Measurements from ENCODE around the gene PAQR8.

PAQR8 gene

GRCh38 chr6:52325695-52326471 is 36.1 kb upstream of the PAQR8 start:
- DNase-seq (ENCODE audit: insufficient read length, low spot score) (no peak), FAIRE-seq (no peak)
- TF ChIP-seq CTCF (IDR thresholded peaks at IDR 0.05; ENCODE audit: insufficient read depth, missing control alignments), result no peak

DNA sequence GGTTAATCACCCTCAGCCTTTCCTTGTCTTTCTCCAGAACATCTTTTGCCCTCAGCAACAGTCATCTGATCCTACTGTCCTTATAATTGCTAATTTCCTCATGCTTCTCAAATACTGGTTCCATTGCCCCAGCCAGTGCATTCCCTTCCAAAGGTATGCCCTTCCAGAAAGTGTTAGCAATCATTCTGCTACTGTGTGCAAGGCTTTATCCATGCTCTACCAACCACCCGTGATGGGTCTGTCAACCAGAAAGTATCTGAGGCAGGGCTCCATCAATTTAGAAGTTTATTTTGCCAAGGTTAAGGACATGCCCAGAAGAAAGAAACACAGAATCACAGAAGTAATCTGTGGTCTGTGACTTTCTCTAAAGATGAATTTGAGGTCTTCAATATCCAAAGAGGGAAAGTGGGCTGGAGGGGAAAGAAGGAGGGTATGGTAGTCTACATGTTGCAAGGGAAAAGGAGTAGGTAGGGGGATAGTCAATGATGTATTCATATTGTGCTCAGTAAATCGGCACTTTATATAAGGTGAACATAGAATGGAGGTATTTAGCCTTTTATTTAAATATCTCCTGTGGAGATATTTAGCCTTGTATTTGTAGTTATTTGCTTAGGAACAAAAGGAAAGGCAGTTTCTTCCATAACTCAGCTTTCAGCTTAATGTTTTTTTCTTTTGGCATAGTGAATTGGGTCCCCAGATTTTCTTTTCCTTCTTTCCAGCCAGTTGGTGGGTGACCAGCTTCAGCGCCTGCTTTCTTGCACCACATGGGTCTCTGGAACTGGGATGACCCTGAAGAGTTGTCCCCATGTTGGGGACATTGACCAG is 35.2 kb upstream of the PAQR8 start:
- no peak for DNase-seq (ENCODE audit: insufficient read length, low spot score)
- no peak for TF ChIP-seq CTCF (IDR thresholded peaks at IDR 0.05; ENCODE audit: insufficient read depth, missing control alignments)
- FAIRE-seq, result no peak

DNA sequence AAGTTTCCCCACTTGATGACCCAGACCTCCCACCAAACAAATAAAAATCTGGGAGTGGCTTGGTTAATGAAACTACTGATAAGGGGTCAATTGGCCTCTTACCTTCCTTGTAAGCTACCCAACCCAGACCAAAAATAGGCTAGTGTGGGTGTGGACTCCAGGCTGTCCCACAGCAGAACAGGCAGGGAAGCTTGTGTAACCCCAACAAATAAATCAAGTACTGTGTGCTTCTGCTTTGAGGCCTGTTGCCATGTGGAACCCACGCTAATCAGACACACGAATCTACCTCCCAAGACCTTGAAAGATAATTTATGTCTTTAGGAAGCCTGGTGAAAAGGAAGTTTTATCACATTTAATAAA is 33.7 kb upstream of the PAQR8 start:
- FAIRE-seq, result no peak
- no peak for TF ChIP-seq CTCF (IDR thresholded peaks at IDR 0.05; ENCODE audit: insufficient read depth, missing control alignments)
- DNase-seq (ENCODE audit: insufficient read length, low spot score), result no peak

DNA sequence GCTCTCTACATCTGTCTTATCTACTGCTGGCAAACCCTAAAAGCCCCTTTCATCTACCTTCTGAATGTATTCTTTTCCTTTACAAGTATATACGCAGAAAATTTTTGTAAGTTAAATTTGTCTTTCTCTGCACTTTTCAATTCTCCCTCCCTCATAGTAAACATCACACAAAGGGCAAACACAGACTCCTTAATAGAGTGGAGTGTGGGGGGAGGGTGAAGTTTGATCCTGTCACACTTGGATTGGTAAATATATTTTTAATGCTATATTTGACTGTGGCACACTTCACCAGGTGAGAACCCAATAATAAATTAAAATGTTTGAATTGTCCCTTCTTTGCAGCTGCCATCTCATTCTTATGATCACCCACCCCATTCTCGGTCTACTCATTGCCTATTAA is 33.2 kb upstream of the PAQR8 start:
- FAIRE-seq (no peak), DNase-seq (ENCODE audit: insufficient read length, low spot score) (no peak)
- no peak for TF ChIP-seq CTCF (IDR thresholded peaks at IDR 0.05; ENCODE audit: insufficient read depth, missing control alignments)

GRCh38 chr6:52330470-52330869 is 31.5 kb upstream of the PAQR8 start:
- no peak for FAIRE-seq
- no peak for TF ChIP-seq CTCF (IDR thresholded peaks at IDR 0.05; ENCODE audit: insufficient read depth, missing control alignments)
- DNase-seq (ENCODE audit: insufficient read length, low spot score), result no peak

GRCh38 chr6:52331793-52332457 is 30.0 kb upstream of the PAQR8 start:
- TF ChIP-seq CTCF (IDR thresholded peaks at IDR 0.05; ENCODE audit: insufficient read depth, missing control alignments), result no peak
- peak; percentile 31 for DNase-seq (ENCODE audit: insufficient read length, low spot score)
- no peak for FAIRE-seq
